ENCODE measurements around the gene PAN3.
"Not testable (repeated sequence)": the region's sequence is repeated elsewhere in the genome, so short reads cannot be mapped to it uniquely, and the experiment has no call there.

PAN3 gene

DNA sequence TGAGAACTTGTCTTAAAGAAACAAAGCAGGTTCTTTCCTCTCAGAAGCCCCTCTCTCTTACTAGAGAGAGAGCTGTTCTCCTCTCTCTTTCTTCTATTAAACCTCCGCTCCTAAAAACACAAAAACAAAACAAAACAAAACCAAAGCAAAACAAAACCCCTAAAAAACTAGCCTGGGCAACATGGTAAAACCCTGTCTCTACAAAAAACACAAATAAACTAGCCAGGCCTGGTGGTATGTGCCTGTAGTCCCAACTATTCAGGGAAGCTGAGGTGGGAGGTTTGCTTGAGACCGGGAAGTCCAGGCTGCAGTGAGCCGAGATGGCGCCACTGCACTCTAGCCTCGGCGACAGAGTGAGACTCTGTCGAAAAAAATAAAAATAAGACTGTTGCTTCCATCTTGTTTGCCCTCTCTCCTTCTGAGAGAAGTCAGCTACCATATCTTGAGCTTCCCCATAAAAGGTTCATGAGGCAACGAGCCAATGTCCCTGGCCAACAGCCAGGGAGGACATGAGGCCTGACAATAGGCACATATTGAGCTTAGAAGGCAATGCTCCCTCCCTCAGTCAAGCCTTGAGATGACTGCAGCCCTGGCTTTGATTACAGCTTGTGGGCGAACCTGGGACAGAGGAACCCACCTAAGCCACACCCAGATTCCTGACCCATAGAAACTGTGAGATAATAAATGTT, 20.5 kb upstream of the PAN3 start:
- Histone ChIP-seq H3K36me3 (ENCODE audit: insufficient read depth, low read length) (no peaks in the 10 kb centered on the region), H3K9me3 (ENCODE audit: low read length) (no peaks in the 10 kb centered on the region), H3K4me3 (ENCODE audit: low read length) (no peak overlapping the region), H2AFZ (ENCODE audit: low read depth, low read length) (no peak overlapping the region), H3K27me3 (ENCODE audit: insufficient read depth, low read length) (no peaks in the 10 kb centered on the region), H3K4me1 (ENCODE audit: insufficient read depth, low read length) (no peaks in the 10 kb centered on the region)

DNA sequence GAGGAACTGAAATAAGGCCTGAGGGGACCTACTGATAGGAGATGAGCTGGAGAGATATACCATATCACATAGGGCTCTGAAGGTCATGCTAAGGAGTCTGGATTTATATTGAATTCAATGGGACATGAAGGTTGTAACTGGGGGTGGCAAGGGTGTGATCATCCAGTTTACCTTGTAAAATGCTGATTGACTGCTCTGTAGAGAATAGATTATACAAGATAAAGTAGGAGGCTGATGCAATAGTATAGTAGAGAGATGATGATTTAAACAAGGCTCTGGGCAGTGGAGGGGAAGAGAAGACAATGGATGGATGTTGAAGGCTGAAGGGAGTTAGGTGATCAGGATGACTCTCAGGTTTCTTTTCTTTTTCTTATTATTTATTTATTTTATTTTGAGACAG, 18.0 kb upstream of the PAN3 start:
- no peaks in the 10 kb centered on the region for H3K9me3 ChIP-seq (ENCODE audit: low read length)
- no peak overlapping the region for H3K4me3 ChIP-seq (ENCODE audit: low read length)
- no peaks in the 10 kb centered on the region for H3K27me3 ChIP-seq (ENCODE audit: insufficient read depth, low read length)
- H3K4me1 ChIP-seq (ENCODE audit: insufficient read depth, low read length), result no peaks in the 10 kb centered on the region
- H3K36me3 ChIP-seq (ENCODE audit: insufficient read depth, low read length), result no peaks in the 10 kb centered on the region
- no peak overlapping the region for H2AFZ ChIP-seq (ENCODE audit: low read depth, low read length)

DNA sequence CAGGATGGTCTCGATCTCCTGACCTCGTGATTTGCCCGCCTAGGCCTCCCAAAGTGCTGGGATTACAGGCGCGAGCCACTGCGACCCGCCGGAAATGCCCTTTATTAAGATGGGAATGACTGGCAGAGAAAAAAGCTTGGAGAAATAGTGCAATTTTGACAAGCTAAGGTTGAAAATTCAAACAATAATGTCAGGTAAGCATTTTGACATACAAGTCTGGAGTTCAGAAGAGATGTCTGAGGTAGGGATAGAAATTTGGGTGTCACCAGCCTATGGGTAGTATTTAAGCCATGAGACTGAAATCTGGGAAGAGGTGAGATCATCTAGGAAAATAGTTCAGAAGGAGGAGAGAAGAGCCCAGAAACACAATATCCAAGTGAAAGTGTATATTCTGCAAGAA, 17.1 kb upstream of the PAN3 start:
- Histone ChIP-seq H2AFZ (ENCODE audit: low read depth, low read length) (no peak overlapping the region), H3K4me3 (ENCODE audit: low read length) (no peak overlapping the region), H3K36me3 (ENCODE audit: insufficient read depth, low read length) (no peaks in the 10 kb centered on the region), H3K4me1 (ENCODE audit: insufficient read depth, low read length) (no peaks in the 10 kb centered on the region), H3K9me3 (ENCODE audit: low read length) (no peaks in the 10 kb centered on the region), H3K27me3 (ENCODE audit: insufficient read depth, low read length) (no peaks in the 10 kb centered on the region)

DNA sequence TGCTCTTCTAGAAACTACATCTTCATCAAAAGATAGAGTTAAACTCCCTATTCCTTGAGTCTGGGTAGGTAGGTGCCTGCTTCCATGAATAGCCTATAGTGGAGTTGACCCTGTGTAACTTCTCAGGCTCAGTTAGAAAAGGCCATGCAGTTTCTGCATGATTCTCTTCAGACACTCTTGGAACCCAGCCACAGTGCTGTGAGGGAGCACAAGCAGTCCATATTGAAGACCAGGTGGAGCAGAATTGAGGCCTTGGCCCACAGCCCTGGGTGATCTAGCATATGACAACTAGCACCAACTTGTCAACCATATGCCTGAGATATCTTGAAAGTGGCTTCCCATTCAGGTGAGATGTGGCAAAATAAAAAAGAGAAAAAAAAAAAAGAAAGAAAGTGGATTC, 10.3 kb upstream of the PAN3 start:
- Histone ChIP-seq H3K9me3 (ENCODE audit: low read length) (no peaks in the 10 kb centered on the region), H3K4me3 (ENCODE audit: low read length) (no peak overlapping the region), H3K4me1 (ENCODE audit: insufficient read depth, low read length) (no peaks in the 10 kb centered on the region), H2AFZ (ENCODE audit: low read depth, low read length) (no peak overlapping the region), H3K36me3 (ENCODE audit: insufficient read depth, low read length) (no peaks in the 10 kb centered on the region), H3K27me3 (ENCODE audit: insufficient read depth, low read length) (no peaks in the 10 kb centered on the region)

DNA sequence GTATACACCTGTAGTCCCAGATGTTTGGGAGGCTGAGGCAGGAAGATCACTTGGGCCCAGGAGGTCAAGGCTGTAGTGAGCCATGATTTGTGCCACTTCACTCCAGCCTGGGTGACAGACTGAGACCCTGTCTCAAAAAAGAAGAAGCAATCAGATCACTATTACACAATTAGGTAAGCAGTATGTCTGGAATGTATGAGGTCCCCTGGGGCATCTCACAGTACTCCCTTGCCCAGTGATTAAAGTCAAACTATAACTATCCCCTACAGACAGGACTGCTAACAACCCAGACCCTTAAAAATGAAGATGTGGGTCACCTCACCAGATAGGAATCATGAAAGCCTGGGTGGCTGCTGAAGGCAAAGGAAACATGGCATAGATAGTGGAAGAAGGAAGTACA, 9.4 kb upstream of the PAN3 start:
- Histone ChIP-seq H3K36me3 (ENCODE audit: insufficient read depth, low read length) (no peaks in the 10 kb centered on the region), H3K9me3 (ENCODE audit: low read length) (no peaks in the 10 kb centered on the region), H2AFZ (ENCODE audit: low read depth, low read length) (no peak overlapping the region), H3K27me3 (ENCODE audit: insufficient read depth, low read length) (no peaks in the 10 kb centered on the region), H3K4me3 (ENCODE audit: low read length) (no peak overlapping the region), H3K4me1 (ENCODE audit: insufficient read depth, low read length) (no peaks in the 10 kb centered on the region)

DNA sequence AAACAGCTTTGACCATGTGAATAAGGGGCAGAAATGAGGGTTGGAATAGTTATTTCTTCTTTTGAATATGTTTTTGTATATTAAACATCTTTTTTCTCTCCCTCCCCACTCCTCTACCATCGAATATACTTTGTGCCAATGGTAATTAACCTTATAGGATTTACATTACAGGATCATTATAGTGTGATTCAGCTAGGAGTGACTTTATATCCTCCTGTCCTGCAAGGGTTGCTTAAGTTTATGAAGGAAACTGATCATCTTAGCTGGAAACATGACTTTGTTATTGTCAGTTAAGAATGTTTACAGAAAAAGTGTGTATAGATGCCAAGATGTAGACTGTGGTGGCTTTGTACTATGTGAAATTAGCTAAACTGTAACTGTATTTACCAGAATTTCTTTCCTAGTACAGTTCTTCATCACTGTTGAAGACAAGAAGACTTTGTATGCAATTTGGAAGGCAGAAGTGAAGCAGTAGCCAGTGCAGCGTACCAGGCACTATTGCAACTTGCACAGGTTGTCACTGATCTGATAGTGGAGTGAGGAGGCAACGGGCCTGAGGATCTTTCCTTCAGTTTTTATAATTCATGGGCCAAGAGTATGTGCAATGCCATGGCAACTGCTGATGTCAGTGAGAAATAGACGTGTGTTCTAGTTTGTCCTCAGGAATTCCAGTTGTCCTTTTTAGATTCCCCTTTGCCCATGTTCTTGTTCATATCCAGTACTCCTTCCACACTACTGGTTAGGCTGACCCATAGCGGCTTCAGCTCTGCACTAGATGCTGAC, 8.2 kb upstream of the PAN3 start:
- Histone ChIP-seq H3K27me3 (ENCODE audit: insufficient read depth, low read length) (no peaks in the 10 kb centered on the region), H3K36me3 (ENCODE audit: insufficient read depth, low read length) (no peaks in the 10 kb centered on the region), H3K9me3 (ENCODE audit: low read length) (no peaks in the 10 kb centered on the region)

DNA sequence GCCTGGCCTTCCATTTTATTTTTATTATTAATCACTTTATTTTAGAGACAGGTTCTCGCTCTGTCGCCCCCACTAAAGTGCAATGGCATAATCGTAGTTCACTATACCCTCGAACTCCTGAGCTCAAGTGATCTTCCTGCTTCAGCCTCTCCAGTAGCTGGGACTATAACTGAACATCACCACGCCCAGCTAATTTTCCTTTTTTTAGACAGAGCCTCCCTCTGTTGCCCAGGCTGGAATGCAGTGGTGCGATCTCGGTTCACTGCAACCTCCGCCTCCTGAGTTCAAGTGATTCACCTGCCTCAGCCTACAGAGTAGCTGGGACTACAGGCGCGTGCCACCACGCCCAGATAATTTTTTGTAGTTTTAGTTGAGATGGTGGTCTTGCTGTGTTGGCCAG, 6.7 kb upstream of the PAN3 start:
- H3K4me3 ChIP-seq (ENCODE audit: low read length), result no peak overlapping the region
- no peaks in the 10 kb centered on the region for H3K27me3 ChIP-seq (ENCODE audit: insufficient read depth, low read length)
- H2AFZ ChIP-seq (ENCODE audit: low read depth, low read length), result no peak overlapping the region
- no peaks in the 10 kb centered on the region for H3K36me3 ChIP-seq (ENCODE audit: insufficient read depth, low read length)
- no peaks in the 10 kb centered on the region for H3K9me3 ChIP-seq (ENCODE audit: low read length)
- H3K4me1 ChIP-seq (ENCODE audit: insufficient read depth, low read length), result peaks cover under 1% of the 10 kb centered on the region

More for the DNA sequence above, 8.2 kb upstream of the PAN3 start:
- no peak overlapping the region for H2AFZ ChIP-seq (ENCODE audit: low read depth, low read length)
- H3K4me1 ChIP-seq (ENCODE audit: insufficient read depth, low read length), result no peaks in the 10 kb centered on the region
- H3K4me3 ChIP-seq (ENCODE audit: low read length), result no peak overlapping the region

DNA sequence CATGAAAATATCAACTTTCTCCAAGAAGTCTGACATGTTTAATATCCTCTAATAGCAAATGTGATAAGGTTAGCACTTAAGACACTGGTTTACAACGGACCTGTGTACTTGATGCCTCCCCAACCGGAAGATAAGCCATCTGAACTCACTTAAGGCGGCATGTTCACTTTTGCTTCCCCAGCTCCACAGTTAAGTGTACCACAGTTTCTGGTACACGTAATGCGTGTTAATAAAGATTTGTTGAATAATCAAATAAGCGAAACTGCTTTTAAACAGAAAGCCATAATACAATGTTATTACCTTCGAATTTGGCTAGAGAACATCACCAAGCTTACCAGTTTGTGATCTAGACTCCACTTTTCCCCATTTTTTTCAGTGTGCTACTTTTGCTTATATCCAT, 1.4 kb upstream of the PAN3 start:
- Histone ChIP-seq H3K36me3 (ENCODE audit: insufficient read depth, low read length) (no peaks in the 10 kb centered on the region), H3K4me3 (ENCODE audit: low read length) (peak overlapping the region; percentile 100), H3K9me3 (ENCODE audit: low read length) (no peaks in the 10 kb centered on the region), H2AFZ (ENCODE audit: low read depth, low read length) (no peak overlapping the region), H3K27me3 (ENCODE audit: insufficient read depth, low read length) (no peaks in the 10 kb centered on the region), H3K4me1 (ENCODE audit: insufficient read depth, low read length) (peaks cover 7% of the 10 kb centered on the region)

DNA sequence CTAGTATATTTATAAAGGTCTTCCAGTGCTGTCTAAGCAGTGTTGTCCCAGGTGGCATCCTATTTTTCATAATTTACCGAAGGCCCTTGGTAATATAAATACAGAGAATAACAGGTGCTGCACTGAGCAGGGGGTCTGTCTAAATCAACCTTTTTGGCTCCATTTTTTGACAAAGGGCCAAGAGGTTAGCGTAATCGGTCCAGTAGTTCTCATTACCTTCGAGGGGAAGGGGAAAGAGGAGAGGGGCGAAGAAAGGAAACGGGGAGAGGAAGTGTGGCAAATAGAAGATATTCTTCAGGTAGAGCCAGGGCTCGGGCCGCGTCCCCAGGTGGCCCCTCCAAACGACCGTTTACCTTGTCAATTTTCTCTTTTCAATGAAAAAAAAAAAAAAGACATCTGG, 749 bp upstream of the PAN3 start:
- Histone ChIP-seq H3K4me3 (ENCODE audit: low read length) (peak overlapping the region; percentile 100), H3K27me3 (ENCODE audit: insufficient read depth, low read length) (no peaks in the 10 kb centered on the region), H2AFZ (ENCODE audit: low read depth, low read length) (peak overlapping the region; percentile 88), H3K4me1 (ENCODE audit: insufficient read depth, low read length) (peaks cover 7% of the 10 kb centered on the region), H3K36me3 (ENCODE audit: insufficient read depth, low read length) (no peaks in the 10 kb centered on the region), H3K9me3 (ENCODE audit: low read length) (no peaks in the 10 kb centered on the region)

DNA sequence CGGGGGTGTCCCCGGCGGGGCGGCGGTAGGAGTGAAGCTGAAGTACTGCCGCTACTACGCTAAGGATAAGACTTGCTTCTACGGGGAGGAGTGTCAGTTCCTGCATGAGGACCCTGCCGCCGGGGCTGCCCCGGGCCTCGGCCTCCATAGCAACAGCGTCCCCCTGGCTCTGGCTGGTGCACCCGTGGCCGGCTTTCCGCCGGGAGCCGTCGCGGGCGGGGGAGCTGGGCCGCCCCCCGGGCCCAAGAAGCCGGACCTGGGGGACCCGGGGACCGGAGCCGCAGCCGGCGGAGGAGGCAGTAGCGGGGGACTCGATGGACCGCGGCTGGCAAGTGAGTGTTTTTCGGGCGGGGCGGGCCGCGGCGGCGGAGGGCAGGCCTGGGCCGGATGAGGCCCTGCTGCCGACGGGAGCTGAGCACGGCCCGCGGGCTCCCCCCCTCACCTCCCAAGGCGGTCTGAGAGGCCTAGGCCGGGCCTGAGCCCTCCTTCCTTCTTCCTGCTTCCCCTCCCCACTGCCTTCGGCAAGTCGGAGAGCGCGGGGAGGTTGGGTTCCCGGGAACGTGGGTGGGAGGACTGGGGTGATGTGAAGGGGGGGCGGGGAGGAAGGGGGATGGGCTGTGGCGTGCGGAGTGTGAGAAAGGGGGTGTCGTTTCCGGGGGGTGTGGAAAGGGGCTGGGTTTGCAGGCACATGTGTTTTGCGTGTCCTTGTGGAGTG, 568 bp downstream of the PAN3 start:
- no peaks in the 10 kb centered on the region for H3K9me3 ChIP-seq (ENCODE audit: low read length)
- H3K4me1 ChIP-seq (ENCODE audit: insufficient read depth, low read length), result peaks cover 7% of the 10 kb centered on the region
- peak overlapping the region; percentile 100 for H3K4me3 ChIP-seq (ENCODE audit: low read length)
- peak overlapping the region; percentile 88 for H2AFZ ChIP-seq (ENCODE audit: low read depth, low read length)
- no peaks in the 10 kb centered on the region for H3K36me3 ChIP-seq (ENCODE audit: insufficient read depth, low read length)
- no peaks in the 10 kb centered on the region for H3K27me3 ChIP-seq (ENCODE audit: insufficient read depth, low read length)

DNA sequence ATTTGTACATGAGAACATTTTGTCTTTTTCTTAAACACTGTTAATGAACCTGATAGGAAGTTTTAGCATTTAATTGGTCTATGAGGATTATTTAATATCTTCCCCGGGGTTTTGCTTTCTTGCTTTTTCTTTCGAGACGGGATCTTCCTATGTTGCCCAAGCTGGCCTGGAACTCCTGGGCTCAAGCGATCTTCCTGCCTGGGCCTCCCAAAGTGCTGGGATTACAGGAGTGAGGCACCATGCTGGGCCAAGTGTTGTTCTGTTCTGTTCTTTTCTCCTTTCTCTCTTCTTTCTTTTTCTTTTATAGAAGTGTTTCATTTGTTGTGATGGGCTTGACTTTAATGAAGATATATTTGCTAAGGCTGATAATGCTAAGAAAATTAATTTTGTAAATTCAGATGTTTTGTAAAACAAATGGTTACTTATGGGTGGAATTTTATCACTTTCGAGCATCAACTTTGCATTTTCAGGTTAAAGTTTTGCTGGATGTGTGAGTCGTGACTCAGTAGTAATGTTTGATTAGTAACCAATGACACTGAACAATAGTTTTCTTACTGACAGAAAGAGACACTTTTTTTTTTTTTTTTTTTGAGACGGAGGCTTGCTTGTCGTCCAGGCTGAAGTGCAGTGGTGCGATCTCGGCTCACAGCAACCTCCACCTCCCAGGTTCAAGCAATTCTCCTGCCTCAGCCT, 2.2 kb downstream of the PAN3 start:
- Histone ChIP-seq H3K4me3 (ENCODE audit: low read length) (peak overlapping the region; percentile 100), H3K9me3 (ENCODE audit: low read length) (no peaks in the 10 kb centered on the region), H3K4me1 (ENCODE audit: insufficient read depth, low read length) (peaks cover 7% of the 10 kb centered on the region)

DNA sequence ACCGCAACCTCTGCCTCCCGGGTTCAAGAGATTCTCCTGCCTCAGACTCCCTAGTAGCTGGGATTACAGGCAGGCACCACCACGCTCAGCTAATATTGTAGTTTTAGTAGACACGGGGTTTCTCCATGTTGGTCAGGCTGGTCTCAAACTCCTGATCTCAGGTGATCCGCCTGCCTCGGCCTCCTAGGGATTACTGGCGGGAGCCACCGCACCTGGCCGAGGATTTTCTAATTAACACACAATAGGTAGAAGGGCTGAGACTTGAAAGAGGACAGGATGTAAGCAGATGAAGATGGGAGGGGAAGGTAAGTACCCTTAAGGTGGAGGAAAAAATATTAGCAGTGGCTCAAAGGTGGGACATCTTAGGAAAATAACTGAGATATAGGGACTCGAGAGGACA, 3.2 kb downstream of the PAN3 start:
- not testable (repeated sequence) for H3K4me3 ChIP-seq (ENCODE audit: low read length); H3K4me1 ChIP-seq (ENCODE audit: insufficient read depth, low read length); H2AFZ ChIP-seq (ENCODE audit: low read depth, low read length)

More for the DNA sequence above, 2.2 kb downstream of the PAN3 start:
- H2AFZ ChIP-seq (ENCODE audit: low read depth, low read length), result no peak overlapping the region
- H3K27me3 ChIP-seq (ENCODE audit: insufficient read depth, low read length), result no peaks in the 10 kb centered on the region
- no peaks in the 10 kb centered on the region for H3K36me3 ChIP-seq (ENCODE audit: insufficient read depth, low read length)

DNA sequence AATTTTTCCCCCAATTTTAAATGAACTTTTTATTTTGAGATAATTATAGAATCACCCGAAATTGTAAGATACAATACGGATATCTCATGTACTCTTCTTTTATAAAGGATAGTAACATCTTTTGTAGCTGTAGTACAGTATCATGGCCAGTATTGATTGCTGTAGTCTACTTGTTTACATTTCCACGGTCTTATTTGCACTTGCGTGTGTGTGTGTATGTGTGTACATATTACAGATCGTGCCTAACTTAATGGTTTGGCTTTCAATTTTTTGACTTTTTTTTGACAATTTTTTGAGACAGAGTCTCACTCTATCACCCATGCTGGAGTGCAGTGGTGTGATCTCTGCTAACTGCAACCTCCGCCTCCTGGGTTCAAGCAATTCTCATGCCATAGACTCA, 6.7 kb downstream of the PAN3 start:
- Histone ChIP-seq H3K4me3 (ENCODE audit: low read length) (no peak overlapping the region), H2AFZ (ENCODE audit: low read depth, low read length) (no peak overlapping the region), H3K4me1 (ENCODE audit: insufficient read depth, low read length) (no peaks in the 10 kb centered on the region), H3K36me3 (ENCODE audit: insufficient read depth, low read length) (peaks cover 2% of the 10 kb centered on the region), H3K9me3 (ENCODE audit: low read length) (no peaks in the 10 kb centered on the region), H3K27me3 (ENCODE audit: insufficient read depth, low read length) (no peaks in the 10 kb centered on the region)

More for the DNA sequence above, 3.2 kb downstream of the PAN3 start:
- H3K27me3 ChIP-seq (ENCODE audit: insufficient read depth, low read length); H3K9me3 ChIP-seq (ENCODE audit: low read length); H3K36me3 ChIP-seq (ENCODE audit: insufficient read depth, low read length): not testable (repeated sequence)

Measured in neuron (in vitro differentiated cells).